ENCODE data around the gene LRRC59. TPM values are rescaled to one million over a fixed set of nuclear protein-coding genes. Genes with fewer than 3 reads are reported as not detected.
A peak's percentile ranks its signal among the peaks of the same experiment; 100 is the strongest.

Gene LRRC59
- total RNA-seq, 1 donor from 2014 or later = 71.2 TPM

GRCh38 chr17:50386510-50386909 is 10.8 kb downstream of the LRRC59 start:
- DNase-seq (ENCODE audit: low spot score) = no peak

GRCh38 chr17:50382931-50383330 is 14.4 kb downstream of the LRRC59 start:
- no peak for DNase-seq (ENCODE audit: low spot score)

- DNase-seq (ENCODE audit: low spot score) = no peak
These were observed 15.4 kb downstream of the LRRC59 start for GRCh38 chr17:50381920-50382319.

GRCh38 chr17:50381260-50381815 is 16.0 kb downstream of the LRRC59 start:
- DNase-seq (ENCODE audit: low spot score) = no peak

GRCh38 chr17:50380369-50381259 is 16.7 kb downstream of the LRRC59 start:
- no peak for DNase-seq (ENCODE audit: low spot score)

- no peak for DNase-seq (ENCODE audit: low spot score)
These were observed 17.8 kb downstream of the LRRC59 start for GRCh38 chr17:50379351-50380132.

- no peak for DNase-seq (ENCODE audit: low spot score)
These were observed 21.3 kb downstream of the LRRC59 start for GRCh38 chr17:50375858-50376538.

GRCh38 chr17:50373705-50374104 is 23.6 kb downstream of the LRRC59 start:
- no peak for DNase-seq (ENCODE audit: low spot score)

GRCh38 chr17:50372758-50373556 is 24.4 kb downstream of the LRRC59 start, which contains the start of the genes EME1 and MRPL27:
Gene EME1 (plus strand): TSS chr17:50373229. CDS start chr17:50375209, 1,980 bp downstream.
Gene MRPL27 (minus strand): TSS chr17:50373184. CDS start chr17:50373170, 14 bp downstream.
- peak; percentile 89 for DNase-seq (ENCODE audit: low spot score)

GRCh38 chr17:50372222-50372757 is 25.0 kb downstream of the LRRC59 start:
- DNase-seq (ENCODE audit: low spot score) = no peak

GRCh38 chr17:50371526-50371925 is 25.8 kb downstream of the LRRC59 start:
- no peak for DNase-seq (ENCODE audit: low spot score)

GRCh38 chr17:50370052-50370451 is 27.3 kb downstream of the LRRC59 start:
- DNase-seq (ENCODE audit: low spot score) = no peak

GRCh38 chr17:50367401-50367800 is 29.9 kb downstream of the LRRC59 start:
- no peak for DNase-seq (ENCODE audit: low spot score)

GRCh38 chr17:50365649-50366393 is 31.5 kb downstream of the LRRC59 start:
- no peak for DNase-seq (ENCODE audit: low spot score)

- DNase-seq (ENCODE audit: low spot score) = no peak
These were observed 32.2 kb downstream of the LRRC59 start for GRCh38 chr17:50365165-50365564.

- DNase-seq (ENCODE audit: low spot score) = no peak
These were observed 32.6 kb downstream of the LRRC59 start for GRCh38 chr17:50364715-50365114.

GRCh38 chr17:50364061-50364458 is 33.3 kb downstream of the LRRC59 start:
- DNase-seq (ENCODE audit: low spot score) = no peak

GRCh38 chr17:50363217-50364060 is 33.9 kb downstream of the LRRC59 start:
- no peak for DNase-seq (ENCODE audit: low spot score)

GRCh38 chr17:50362661-50363060 is 34.7 kb downstream of the LRRC59 start:
- DNase-seq (ENCODE audit: low spot score) = no peak
